ENCODE measurements around the gene GRWD1. TPM values are rescaled to one million over a fixed set of nuclear protein-coding genes. Genes with fewer than 3 reads are reported as not detected.

Gene GRWD1
- polyA plus RNA-seq, 2 donors, result 6.2 to 18.1 TPM

- Histone ChIP-seq H3K9me3 (ENCODE audit: control insufficient read depth in 2 of 2, insufficient read depth in 1 of 2, low read depth in 1 of 2, low read length in 1 of 2) (no peaks in the 10 kb centered on the region), H3K4me3 (ENCODE audit: low read depth in 1 of 2, low read length in 2 of 2) (no peak overlapping the region), H3K4me1 (ENCODE audit: control insufficient read depth in 2 of 2, insufficient read depth in 2 of 2, low read length in 1 of 2) (no peaks in the 10 kb centered on the region), H3K27me3 (ENCODE audit: control insufficient read depth in 1 of 2, insufficient read depth in 2 of 2, low read length in 2 of 2) (no peaks in the 10 kb centered on the region), H3K27ac (ENCODE audit: low read depth in 2 of 2, low read length in 1 of 2) (no peak overlapping the region), H3K36me3 (ENCODE audit: control insufficient read depth in 2 of 2, insufficient read depth in 2 of 2, low read length in 1 of 2) (peaks cover 22 to 50% of the 10 kb centered on the region in 2 donors)
- WGBS, 2 donors, result 92 to 94% methylated on average over 22 of the region's 22 CpGs
Measured at GRCh38 chr19:48454150-48454730, 8.5 kb downstream of the GRWD1 start.

GRCh38 chr19:48455171-48455907 lies 9.6 kb downstream of the GRWD1 start, which contains the start of gene KCNJ14:
Gene KCNJ14, plus strand, starts transcription at chr19:48455574. Its CDS starts 6,151 bp downstream, at chr19:48461725.
- Histone ChIP-seq H3K36me3 (ENCODE audit: control insufficient read depth in 2 of 2, insufficient read depth in 2 of 2, low read length in 1 of 2) (peaks cover 17 to 45% of the 10 kb centered on the region in 2 donors), H3K27ac (ENCODE audit: low read depth in 2 of 2, low read length in 1 of 2) (no peak within 1 kb of the TSS), H3K27me3 (ENCODE audit: control insufficient read depth in 1 of 2, insufficient read depth in 2 of 2, low read length in 2 of 2) (no peaks in the 10 kb centered on the region), H3K4me1 (ENCODE audit: control insufficient read depth in 2 of 2, insufficient read depth in 2 of 2, low read length in 1 of 2) (no peaks in the 10 kb centered on the region), H3K4me3 (ENCODE audit: low read depth in 1 of 2, low read length in 2 of 2) (no peak within 1 kb of the TSS), H3K9me3 (ENCODE audit: control insufficient read depth in 2 of 2, insufficient read depth in 1 of 2, low read depth in 1 of 2, low read length in 1 of 2) (no peaks in the 10 kb centered on the region)
- 81 to 83% methylated on average over 16 of the region's 16 CpGs for WGBS, 2 donors

- Histone ChIP-seq H3K9me3 (ENCODE audit: control insufficient read depth in 2 of 2, insufficient read depth in 1 of 2, low read depth in 1 of 2, low read length in 1 of 2) (no peaks in the 10 kb centered on the region), H3K4me3 (ENCODE audit: low read depth in 1 of 2, low read length in 2 of 2) (no peak overlapping the region), H3K27ac (ENCODE audit: low read depth in 2 of 2, low read length in 1 of 2) (no peak overlapping the region), H3K36me3 (ENCODE audit: control insufficient read depth in 2 of 2, insufficient read depth in 2 of 2, low read length in 1 of 2) (peaks cover 14 to 38% of the 10 kb centered on the region in 2 donors), H3K27me3 (ENCODE audit: control insufficient read depth in 1 of 2, insufficient read depth in 2 of 2, low read length in 2 of 2) (no peaks in the 10 kb centered on the region), H3K4me1 (ENCODE audit: control insufficient read depth in 2 of 2, insufficient read depth in 2 of 2, low read length in 1 of 2) (no peaks in the 10 kb centered on the region)
- WGBS, 2 donors, result 86 to 93% methylated on average over 11 of the region's 11 CpGs
Measured at GRCh38 chr19:48455908-48456562, 10.3 kb downstream of the GRWD1 start.

GRCh38 chr19:48456864-48457263 lies 11.1 kb downstream of the GRWD1 start:
- peaks cover 14 to 34% of the 10 kb centered on the region in 2 donors for H3K36me3 ChIP-seq (ENCODE audit: control insufficient read depth in 2 of 2, insufficient read depth in 2 of 2, low read length in 1 of 2)
- H3K27ac ChIP-seq (ENCODE audit: low read depth in 2 of 2, low read length in 1 of 2), result no peak overlapping the region
- no peak overlapping the region for H3K4me3 ChIP-seq (ENCODE audit: low read depth in 1 of 2, low read length in 2 of 2)
- no peaks in the 10 kb centered on the region for H3K27me3 ChIP-seq (ENCODE audit: control insufficient read depth in 1 of 2, insufficient read depth in 2 of 2, low read length in 2 of 2)
- 94% methylated on average over 4 of the region's 4 CpGs for WGBS, 2 donors
- no peaks in the 10 kb centered on the region for H3K4me1 ChIP-seq (ENCODE audit: control insufficient read depth in 2 of 2, insufficient read depth in 2 of 2, low read length in 1 of 2)
- H3K9me3 ChIP-seq (ENCODE audit: control insufficient read depth in 2 of 2, insufficient read depth in 1 of 2, low read depth in 1 of 2, low read length in 1 of 2), result peaks cover 0 to 2% of the 10 kb centered on the region in 2 donors

GRCh38 chr19:48458016-48458415 lies 12.2 kb downstream of the GRWD1 start:
- Histone ChIP-seq H3K36me3 (ENCODE audit: control insufficient read depth in 2 of 2, insufficient read depth in 2 of 2, low read length in 1 of 2) (peaks cover 14 to 36% of the 10 kb centered on the region in 2 donors), H3K4me1 (ENCODE audit: control insufficient read depth in 2 of 2, insufficient read depth in 2 of 2, low read length in 1 of 2) (no peaks in the 10 kb centered on the region), H3K27ac (ENCODE audit: low read depth in 2 of 2, low read length in 1 of 2) (no peak overlapping the region), H3K4me3 (ENCODE audit: low read depth in 1 of 2, low read length in 2 of 2) (no peak overlapping the region), H3K27me3 (ENCODE audit: control insufficient read depth in 1 of 2, insufficient read depth in 2 of 2, low read length in 2 of 2) (no peaks in the 10 kb centered on the region), H3K9me3 (ENCODE audit: control insufficient read depth in 2 of 2, insufficient read depth in 1 of 2, low read depth in 1 of 2, low read length in 1 of 2) (peaks cover 0 to 2% of the 10 kb centered on the region in 2 donors)
- WGBS, 2 donors, result 89 to 94% methylated on average over 2 of the region's 2 CpGs

GRCh38 chr19:48461651-48461981 lies 15.8 kb downstream of the GRWD1 start:
- 88 to 93% methylated on average over 28 to 36 of the region's 36 CpGs for WGBS, 2 donors
- H3K36me3 ChIP-seq (ENCODE audit: control insufficient read depth in 2 of 2, insufficient read depth in 2 of 2, low read length in 1 of 2), result peaks cover 5 to 15% of the 10 kb centered on the region in 2 donors
- H3K27ac ChIP-seq (ENCODE audit: low read depth in 2 of 2, low read length in 1 of 2), result no peak overlapping the region
- H3K4me3 ChIP-seq (ENCODE audit: low read depth in 1 of 2, low read length in 2 of 2), result no peak overlapping the region
- no peaks in the 10 kb centered on the region for H3K27me3 ChIP-seq (ENCODE audit: control insufficient read depth in 1 of 2, insufficient read depth in 2 of 2, low read length in 2 of 2)
- peaks cover 0 to 2% of the 10 kb centered on the region in 2 donors for H3K9me3 ChIP-seq (ENCODE audit: control insufficient read depth in 2 of 2, insufficient read depth in 1 of 2, low read depth in 1 of 2, low read length in 1 of 2)
- H3K4me1 ChIP-seq (ENCODE audit: control insufficient read depth in 2 of 2, insufficient read depth in 2 of 2, low read length in 1 of 2), result no peaks in the 10 kb centered on the region

GRCh38 chr19:48461982-48462655 lies 16.3 kb downstream of the GRWD1 start:
- H3K27me3 ChIP-seq (ENCODE audit: control insufficient read depth in 1 of 2, insufficient read depth in 2 of 2, low read length in 2 of 2), result no peaks in the 10 kb centered on the region
- H3K36me3 ChIP-seq (ENCODE audit: control insufficient read depth in 2 of 2, insufficient read depth in 2 of 2, low read length in 1 of 2), result peaks cover 3 to 13% of the 10 kb centered on the region in 2 donors
- H3K4me3 ChIP-seq (ENCODE audit: low read depth in 1 of 2, low read length in 2 of 2), result no peak overlapping the region
- H3K9me3 ChIP-seq (ENCODE audit: control insufficient read depth in 2 of 2, insufficient read depth in 1 of 2, low read depth in 1 of 2, low read length in 1 of 2), result peaks cover 0 to 2% of the 10 kb centered on the region in 2 donors
- H3K4me1 ChIP-seq (ENCODE audit: control insufficient read depth in 2 of 2, insufficient read depth in 2 of 2, low read length in 1 of 2), result no peaks in the 10 kb centered on the region
- H3K27ac ChIP-seq (ENCODE audit: low read depth in 2 of 2, low read length in 1 of 2), result no peak overlapping the region
- WGBS, 2 donors, result 83 to 84% methylated on average over 60 to 62 of the region's 62 CpGs

- Histone ChIP-seq H3K4me3 (ENCODE audit: low read depth in 1 of 2, low read length in 2 of 2) (no peak overlapping the region), H3K9me3 (ENCODE audit: control insufficient read depth in 2 of 2, insufficient read depth in 1 of 2, low read depth in 1 of 2, low read length in 1 of 2) (peaks cover 0 to 2% of the 10 kb centered on the region in 2 donors), H3K36me3 (ENCODE audit: control insufficient read depth in 2 of 2, insufficient read depth in 2 of 2, low read length in 1 of 2) (peaks cover 0 to 12% of the 10 kb centered on the region in 2 donors), H3K27me3 (ENCODE audit: control insufficient read depth in 1 of 2, insufficient read depth in 2 of 2, low read length in 2 of 2) (no peaks in the 10 kb centered on the region), H3K27ac (ENCODE audit: low read depth in 2 of 2, low read length in 1 of 2) (no peak overlapping the region), H3K4me1 (ENCODE audit: control insufficient read depth in 2 of 2, insufficient read depth in 2 of 2, low read length in 1 of 2) (peaks cover under 1 to 4% of the 10 kb centered on the region in 2 donors)
- WGBS, 2 donors, result 85 to 91% methylated on average over 1 of the region's 1 CpG
Measured at GRCh38 chr19:48465215-48465614, 19.4 kb downstream of the GRWD1 start.

- Histone ChIP-seq H3K4me3 (ENCODE audit: low read depth in 1 of 2, low read length in 2 of 2) (no peak overlapping the region), H3K27ac (ENCODE audit: low read depth in 2 of 2, low read length in 1 of 2) (no peak overlapping the region), H3K36me3 (ENCODE audit: control insufficient read depth in 2 of 2, insufficient read depth in 2 of 2, low read length in 1 of 2) (peaks cover 6 to 21% of the 10 kb centered on the region in 2 donors), H3K27me3 (ENCODE audit: control insufficient read depth in 1 of 2, insufficient read depth in 2 of 2, low read length in 2 of 2) (no peaks in the 10 kb centered on the region), H3K4me1 (ENCODE audit: control insufficient read depth in 2 of 2, insufficient read depth in 2 of 2, low read length in 1 of 2) (peaks cover 4 to 10% of the 10 kb centered on the region in 2 donors), H3K9me3 (ENCODE audit: control insufficient read depth in 2 of 2, insufficient read depth in 1 of 2, low read depth in 1 of 2, low read length in 1 of 2) (peaks cover 0 to 1% of the 10 kb centered on the region in 2 donors)
- WGBS, 2 donors, result 62 to 70% methylated on average over 16 of the region's 16 CpGs
Measured at GRCh38 chr19:48466561-48467325, 21.0 kb downstream of the GRWD1 start.

Data from esophagus (tissue), 2 donors.